Cardiac fibroblast (primary cell): Measurements from ENCODE around the gene IL10RB.
A peak's percentile ranks its signal among the peaks of the same experiment; 100 is the strongest.

Experiments used
- DNase-seq, 2 donors: peaks; one replicate each; pipeline versions ENCODE4 v3.0.0 to v3.0.0-alpha.2; 2010; ENCODE audit warnings: low read depth in 2 of 2
- H3K4me3 ChIP-seq, 2 donors: replicated peaks in 1 of 2; 1 replicate in 1 of 2; 2 replicates in 1 of 2; pipeline ENCODE4 v1.5.1; 2011; ENCODE audit warnings: low read depth in 2 of 2, low read length in 2 of 2, mild to moderate bottlenecking in 2 of 2, moderate library complexity in 1 of 2
- CTCF ChIP-seq: IDR thresholded peaks from one replicate; pipeline ENCODE4 v1.5.1; 2011; ENCODE audit warnings: low read depth, mild to moderate bottlenecking, low read length, inconsistent platforms

IL10RB gene

GRCh38 chr21:33305938-33306337, 39.8 kb downstream of the IL10RB start:
- TF ChIP-seq CTCF, result no peak
- DNase-seq, result no peak
- no peak overlapping the region for H3K4me3 ChIP-seq

GRCh38 chr21:33308586-33309490, 42.7 kb downstream of the IL10RB start:
- no peak for TF ChIP-seq CTCF
- no peak overlapping the region for H3K4me3 ChIP-seq
- DNase-seq, result peak in 1 of 2 donors; percentile 40

- TF ChIP-seq CTCF, result no peak
- H3K4me3 ChIP-seq, result no peak overlapping the region
- no peak for DNase-seq
Measured at GRCh38 chr21:33309778-33310177, 43.6 kb downstream of the IL10RB start.

- no peak for TF ChIP-seq CTCF
- H3K4me3 ChIP-seq, result no peak overlapping the region
- no peak for DNase-seq
Measured at GRCh38 chr21:33312121-33312520, 46.0 kb downstream of the IL10RB start.

GRCh38 chr21:33313183-33313582, 47.0 kb downstream of the IL10RB start:
- DNase-seq, result no peak
- no peak for TF ChIP-seq CTCF
- H3K4me3 ChIP-seq, result no peak overlapping the region

GRCh38 chr21:33313611-33314010, 47.4 kb downstream of the IL10RB start:
- TF ChIP-seq CTCF, result no peak
- no peak overlapping the region for H3K4me3 ChIP-seq
- no peak for DNase-seq
